Astrocyte (in vitro differentiated cells and primary cell): ENCODE results near the gene CTNND1. TPM values are rescaled to one million over a fixed set of nuclear protein-coding genes. Genes with fewer than 3 reads are reported as not detected.

Source experiments
- DNase-seq: peaks from one replicate; pipeline ENCODE4 v3.0.0-alpha.2; 2010; ENCODE audit warnings: low read depth
- FAIRE-seq: peaks from 2 replicates; lab custom pipeline; 2011; peaks lifted over from hg19 to GRCh38; lab: Jason Lieb, UNC
- H2AFZ ChIP-seq: 2 replicates; pipeline ENCODE4 v1.6.0; 2012; ENCODE audit warnings: low read depth, low read length, inconsistent platforms
- H3K27ac ChIP-seq: 2 replicates; pipeline ENCODE4 v1.5.1; 2011; ENCODE audit warnings: low read depth, low read length, inconsistent platforms
- H3K27me3 ChIP-seq: 2 replicates; pipeline ENCODE4 v1.6.0; 2011; ENCODE audit warnings: low read length, inconsistent platforms; ENCODE audit not compliant: insufficient read depth
- H3K36me3 ChIP-seq: 2 replicates; pipeline ENCODE4 v1.5.1; 2011; ENCODE audit warnings: low read length, inconsistent platforms; ENCODE audit not compliant: insufficient read depth
- H3K4me1 ChIP-seq: 2 replicates; pipeline ENCODE4 v1.5.1; 2011; ENCODE audit warnings: low read length, inconsistent platforms; ENCODE audit not compliant: insufficient read depth
- H3K4me2 ChIP-seq: 2 replicates; pipeline ENCODE4 v1.6.0; 2012; ENCODE audit warnings: low read length, inconsistent platforms
- H3K4me3 ChIP-seq: 2 replicates; pipeline ENCODE4 v1.5.1; 2011; ENCODE audit warnings: low read depth, mild to moderate bottlenecking, low read length, inconsistent platforms; ENCODE audit not compliant: insufficient read depth
- H3K79me2 ChIP-seq: 2 replicates; pipeline ENCODE4 v1.6.0; 2012; ENCODE audit warnings: mild to moderate bottlenecking, low read length, inconsistent platforms; ENCODE audit not compliant: insufficient read depth
- H3K9ac ChIP-seq: 2 replicates; pipeline ENCODE4 v1.6.0; 2012; ENCODE audit warnings: mild to moderate bottlenecking, low read length, inconsistent platforms
- H3K9me3 ChIP-seq: 2 replicates; pipeline ENCODE4 v1.5.1; 2012; ENCODE audit warnings: low read depth, mild to moderate bottlenecking, low read length, inconsistent platforms; ENCODE audit not compliant: insufficient read depth
- H4K20me1 ChIP-seq: 2 replicates; pipeline ENCODE4 v1.6.0; 2012; ENCODE audit warnings: low read length, inconsistent platforms; ENCODE audit not compliant: insufficient read depth
- H3K27ac Mint-ChIP-seq: one replicate; pipeline ENCODE4 v1.8.0; 2021; ENCODE audit warnings: mild to moderate bottlenecking, mixed read lengths; ENCODE audit not compliant: unreplicated experiment
- H3K27me3 Mint-ChIP-seq: one replicate; pipeline ENCODE4 v1.8.0; 2021; ENCODE audit warnings: low read depth, mixed read lengths; ENCODE audit not compliant: unreplicated experiment
- H3K36me3 Mint-ChIP-seq: one replicate; pipeline ENCODE4 v1.8.0; 2021; ENCODE audit warnings: low read depth, mixed read lengths; ENCODE audit not compliant: unreplicated experiment
- H3K4me1 Mint-ChIP-seq: one replicate; pipeline ENCODE4 v1.8.0; 2021; ENCODE audit warnings: low read depth, mixed read lengths; ENCODE audit not compliant: unreplicated experiment
- H3K4me3 Mint-ChIP-seq: one replicate; pipeline ENCODE4 v1.8.0; 2021; ENCODE audit warnings: mild to moderate bottlenecking, moderate library complexity, mixed read lengths; ENCODE audit not compliant: unreplicated experiment
- H3K9me3 Mint-ChIP-seq: one replicate; pipeline ENCODE4 v1.8.0; 2021; ENCODE audit warnings: mild to moderate bottlenecking, mixed read lengths; ENCODE audit not compliant: unreplicated experiment
- EZH2 ChIP-seq: IDR thresholded peaks from 2 replicates; pipeline ENCODE4 v1.6.1; 2012; ENCODE audit warnings: mild to moderate bottlenecking, low read length, inconsistent platforms; ENCODE audit not compliant: insufficient read depth
- total RNA-seq: library from RNA; stranded (reverse); gene quantifications from 2 replicates; pipeline ENCODE4 v1.2.1, GENCODE V29; 2021
- TF ChIP-seq, protein P1 (sequence below): IDR thresholded peaks from 2 replicates; pipeline ENCODE4 v1.5.1; 2011; ENCODE audit warnings: low read depth, mild to moderate bottlenecking, inconsistent platforms, low read length, moderate library complexity; ENCODE audit not compliant: insufficient read depth

CTNND1 gene
- total RNA-seq, 1 donor from 2014 or later, result 235 TPM

GRCh38 chr11:57735619-57736298 is 25.8 kb upstream of the CTNND1 start:
- Histone ChIP-seq H3K9me3 (no peaks in the 10 kb centered on the region), H3K4me1 (no peaks in the 10 kb centered on the region), H3K27ac (no peak overlapping the region), H3K9ac (no peak overlapping the region), H3K4me3 (no peak overlapping the region), H4K20me1 (peaks cover 25% of the 10 kb centered on the region), H3K36me3 (peaks cover 21% of the 10 kb centered on the region), H3K27me3 (no peaks in the 10 kb centered on the region), H3K4me2 (no peak overlapping the region), H2AFZ (no peak overlapping the region), H3K79me2 (peaks cover 54% of the 10 kb centered on the region)
- DNase-seq (no peak), FAIRE-seq (no peak)
- no peaks in the 10 kb centered on the region for H3K9me3 Mint-ChIP-seq
- H3K4me1 Mint-ChIP-seq, result peaks cover 5% of the 10 kb centered on the region
- TF ChIP-seq, protein P1, sequence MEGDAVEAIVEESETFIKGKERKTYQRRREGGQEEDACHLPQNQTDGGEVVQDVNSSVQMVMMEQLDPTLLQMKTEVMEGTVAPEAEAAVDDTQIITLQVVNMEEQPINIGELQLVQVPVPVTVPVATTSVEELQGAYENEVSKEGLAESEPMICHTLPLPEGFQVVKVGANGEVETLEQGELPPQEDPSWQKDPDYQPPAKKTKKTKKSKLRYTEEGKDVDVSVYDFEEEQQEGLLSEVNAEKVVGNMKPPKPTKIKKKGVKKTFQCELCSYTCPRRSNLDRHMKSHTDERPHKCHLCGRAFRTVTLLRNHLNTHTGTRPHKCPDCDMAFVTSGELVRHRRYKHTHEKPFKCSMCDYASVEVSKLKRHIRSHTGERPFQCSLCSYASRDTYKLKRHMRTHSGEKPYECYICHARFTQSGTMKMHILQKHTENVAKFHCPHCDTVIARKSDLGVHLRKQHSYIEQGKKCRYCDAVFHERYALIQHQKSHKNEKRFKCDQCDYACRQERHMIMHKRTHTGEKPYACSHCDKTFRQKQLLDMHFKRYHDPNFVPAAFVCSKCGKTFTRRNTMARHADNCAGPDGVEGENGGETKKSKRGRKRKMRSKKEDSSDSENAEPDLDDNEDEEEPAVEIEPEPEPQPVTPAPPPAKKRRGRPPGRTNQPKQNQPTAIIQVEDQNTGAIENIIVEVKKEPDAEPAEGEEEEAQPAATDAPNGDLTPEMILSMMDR, result no peak
- TF ChIP-seq EZH2, result no peak
- no peak overlapping the region for H3K4me3 Mint-ChIP-seq
- H3K27me3 Mint-ChIP-seq, result no peaks in the 10 kb centered on the region
- H3K36me3 Mint-ChIP-seq, result peaks cover 2% of the 10 kb centered on the region
- no peak overlapping the region for H3K27ac Mint-ChIP-seq

DNA sequence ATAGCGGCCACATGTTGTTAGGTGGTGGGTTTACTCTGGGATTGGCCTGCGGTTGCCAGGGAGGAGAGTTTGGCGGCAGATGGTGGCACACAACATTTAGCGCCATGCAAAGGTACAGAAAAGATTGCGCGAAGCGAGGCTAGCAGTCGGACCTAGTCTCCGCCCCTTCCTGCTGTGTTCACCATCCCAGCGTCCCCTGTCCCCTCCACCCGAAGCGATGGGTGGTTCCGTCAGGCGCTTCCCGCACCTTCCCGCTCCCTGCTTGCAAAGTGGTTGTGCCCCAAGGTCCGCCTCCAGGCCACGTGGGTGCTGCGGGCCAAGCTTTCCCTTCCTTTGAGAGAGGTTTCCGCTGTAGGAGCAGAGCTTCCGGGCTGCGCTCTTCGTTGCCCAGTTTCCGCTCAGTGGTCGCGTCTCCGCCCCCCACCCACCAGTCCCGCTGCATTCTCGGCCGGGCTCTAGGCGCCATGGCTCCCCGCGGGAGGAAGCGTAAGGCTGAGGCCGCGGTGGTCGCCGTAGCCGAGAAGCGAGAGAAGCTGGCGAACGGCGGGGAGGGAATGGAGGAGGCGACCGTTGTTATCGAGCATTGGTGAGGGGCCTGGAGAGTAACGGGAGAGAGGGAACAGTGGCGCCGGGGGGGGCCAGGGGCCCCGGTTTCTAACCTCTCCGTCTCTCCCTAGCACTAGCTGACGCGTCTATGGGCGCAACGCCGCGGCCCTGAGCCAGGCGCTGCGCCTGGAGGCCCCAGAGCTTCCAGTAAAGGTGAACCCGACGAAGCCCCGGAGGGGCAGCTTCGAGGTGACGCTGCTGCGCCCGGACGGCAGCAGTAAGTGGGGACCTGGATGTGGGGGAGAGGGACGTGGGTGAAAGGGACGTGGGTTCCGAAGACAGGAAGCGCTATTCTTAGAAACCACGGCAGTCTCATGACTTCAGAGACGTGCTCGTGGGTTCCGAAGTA is 20.2 kb upstream of the CTNND1 start, which contains the start of gene SELENOH:
TSS of gene SELENOH (plus strand) at position 360 of the 955 bp plus-strand sequence. CDS start at position 465, 105 bp downstream.
- Histone ChIP-seq H3K27ac (peak within 1 kb of the TSS; percentile 69), H3K79me2 (peaks cover 40% of the 10 kb centered on the region), H3K27me3 (no peaks in the 10 kb centered on the region), H3K9ac (peak within 1 kb of the TSS; percentile 94), H4K20me1 (peaks cover 22% of the 10 kb centered on the region), H3K4me1 (peaks cover 8% of the 10 kb centered on the region), H2AFZ (peak within 1 kb of the TSS; percentile 69), H3K4me2 (peak within 1 kb of the TSS; percentile 98), H3K4me3 (peak within 1 kb of the TSS; percentile 90), H3K36me3 (peaks cover 35% of the 10 kb centered on the region), H3K9me3 (no peaks in the 10 kb centered on the region)
- Mint-ChIP-seq H3K27me3 (no peaks in the 10 kb centered on the region), H3K36me3 (peaks cover 21% of the 10 kb centered on the region), H3K27ac (peak within 1 kb of the TSS; percentile 92), H3K4me1 (peaks cover 10% of the 10 kb centered on the region), H3K9me3 (no peaks in the 10 kb centered on the region), H3K4me3 (peak within 1 kb of the TSS; percentile 99)
- FAIRE-seq (no peak), DNase-seq (peak; percentile 97)
- no peak for TF ChIP-seq EZH2
- TF ChIP-seq, protein P1, result no peak
